ENCODE results near the gene EFCAB6.

- TF ChIP-seq, protein P1, sequence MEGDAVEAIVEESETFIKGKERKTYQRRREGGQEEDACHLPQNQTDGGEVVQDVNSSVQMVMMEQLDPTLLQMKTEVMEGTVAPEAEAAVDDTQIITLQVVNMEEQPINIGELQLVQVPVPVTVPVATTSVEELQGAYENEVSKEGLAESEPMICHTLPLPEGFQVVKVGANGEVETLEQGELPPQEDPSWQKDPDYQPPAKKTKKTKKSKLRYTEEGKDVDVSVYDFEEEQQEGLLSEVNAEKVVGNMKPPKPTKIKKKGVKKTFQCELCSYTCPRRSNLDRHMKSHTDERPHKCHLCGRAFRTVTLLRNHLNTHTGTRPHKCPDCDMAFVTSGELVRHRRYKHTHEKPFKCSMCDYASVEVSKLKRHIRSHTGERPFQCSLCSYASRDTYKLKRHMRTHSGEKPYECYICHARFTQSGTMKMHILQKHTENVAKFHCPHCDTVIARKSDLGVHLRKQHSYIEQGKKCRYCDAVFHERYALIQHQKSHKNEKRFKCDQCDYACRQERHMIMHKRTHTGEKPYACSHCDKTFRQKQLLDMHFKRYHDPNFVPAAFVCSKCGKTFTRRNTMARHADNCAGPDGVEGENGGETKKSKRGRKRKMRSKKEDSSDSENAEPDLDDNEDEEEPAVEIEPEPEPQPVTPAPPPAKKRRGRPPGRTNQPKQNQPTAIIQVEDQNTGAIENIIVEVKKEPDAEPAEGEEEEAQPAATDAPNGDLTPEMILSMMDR (IDR thresholded peaks at IDR 0.05): no peak
- no peak for TF ChIP-seq POLR2A (IDR thresholded peaks at IDR 0.05)
Observed at GRCh38 chr22:43487311-43488030, 324.6 kb downstream of the EFCAB6 start.

All from breast epithelium (tissue), 3 donors.